HEK293 (cell line): ENCODE measurements around the gene TEX30.

ENCODE experiments used
- CTCF ChIA-PET: fragments of 350-600 bp; formaldehyde crosslinking; extraction: SDS; loops from one replicate; lab custom pipeline; 2021; ENCODE audit warnings: antibody characterized with exemption; lab: Yijun Ruan, JAX
- POLR2A ChIA-PET: fragments of 300-600 bp; formaldehyde crosslinking; extraction: SDS; loops from one replicate; lab custom pipeline; 2020; ENCODE audit warnings: antibody characterized with exemption, inconsistent platforms; lab: Yijun Ruan, JAX
- H3K27ac ChIP-seq: fragments of 200-500 bp; sonication (Bioruptor generic); 2 replicates; pipeline ENCODE4 v1.5.1; 2014; ENCODE audit warnings: low read depth, low read length, control low read depth, inconsistent platforms; ENCODE audit errors: extremely low read depth
- H3K36me3 ChIP-seq, 2 experiments: fragments of 200-500 bp in 1 of 2; sonication (Bioruptor generic) in 1 of 2; 1 replicate in 1 of 2; 2 replicates in 1 of 2; pipeline ENCODE4 v1.5.1; 2014 to 2017; ENCODE audit warnings: inconsistent platforms in 2 of 2, low read length in 2 of 2; ENCODE audit not compliant: control insufficient read depth in 2 of 2, insufficient read depth in 1 of 2
- H3K4me1 ChIP-seq: fragments of 200-500 bp; sonication (Bioruptor generic); 2 replicates; pipeline ENCODE4 v1.5.1; 2014; ENCODE audit warnings: mild to moderate bottlenecking, low read length, inconsistent platforms; ENCODE audit not compliant: control insufficient read depth, insufficient read depth
- H3K4me3 ChIP-seq: 2 replicates; pipeline ENCODE4 v1.5.1; 2011; ENCODE audit warnings: low read depth, mild to moderate bottlenecking, control low read depth, low read length, moderate library complexity
- H3K9me3 ChIP-seq: fragments of 200-500 bp; sonication (Bioruptor generic); 2 replicates; pipeline ENCODE4 v1.5.1; 2014; ENCODE audit warnings: low read depth, low read length, inconsistent platforms; ENCODE audit not compliant: control insufficient read depth, insufficient read depth
- BCL11B ChIP-seq: fragments of 450-650 bp; formaldehyde crosslinking; IDR thresholded peaks from 2 replicates; pipeline ENCODE4 v1.5.1; 2016; ENCODE audit warnings: low read depth, missing biosample characterization, missing genetic modification characterization
- GLIS2 ChIP-seq: fragments of 450-650 bp; formaldehyde crosslinking; IDR thresholded peaks from 2 replicates; pipeline ENCODE4 v1.5.1; 2016; ENCODE audit warnings: missing biosample characterization, missing genetic modification characterization
- MEIS1 ChIP-seq: sonication (generic); formaldehyde crosslinking; IDR thresholded peaks from 2 replicates; pipeline ENCODE4 v1.8.1; 2022; ENCODE audit warnings: missing genetic modification reagents, mild to moderate bottlenecking, borderline replicate concordance
- SCRT2 ChIP-seq: fragments of 450-650 bp; formaldehyde crosslinking; IDR thresholded peaks from 2 replicates; pipeline ENCODE4 v1.5.1; 2016; ENCODE audit warnings: missing biosample characterization, missing genetic modification characterization
- YY1 ChIP-seq: fragments of 450-650 bp; formaldehyde crosslinking; IDR thresholded peaks from 2 replicates; pipeline ENCODE4 v1.5.1; 2018; ENCODE audit warnings: missing biosample characterization, missing genetic modification characterization
- ZBTB20 ChIP-seq: fragments of 450-650 bp; formaldehyde crosslinking; IDR thresholded peaks from 2 replicates; pipeline ENCODE4 v1.5.1; 2016; ENCODE audit warnings: missing biosample characterization, missing genetic modification characterization
- ZNF138 ChIP-seq: fragments of 450-650 bp; formaldehyde crosslinking; IDR thresholded peaks from 2 replicates; pipeline ENCODE4 v1.5.1; 2016; ENCODE audit warnings: missing biosample characterization, missing genetic modification characterization, borderline replicate concordance
- ZNF302 ChIP-seq: fragments of 450-650 bp; formaldehyde crosslinking; IDR thresholded peaks from 2 replicates; pipeline ENCODE4 v1.5.1; 2016; ENCODE audit warnings: missing biosample characterization, missing genetic modification characterization, low read depth
- ZNF341 ChIP-seq: fragments of 450-650 bp; formaldehyde crosslinking; IDR thresholded peaks from 2 replicates; pipeline ENCODE4; 2016; ENCODE audit warnings: low read depth, missing biosample characterization, missing genetic modification characterization
- ZNF514 ChIP-seq: fragments of 450-650 bp; formaldehyde crosslinking; IDR thresholded peaks from 2 replicates; pipeline ENCODE4 v1.5.1; 2016; ENCODE audit warnings: missing biosample characterization, missing genetic modification characterization
- ZNF530 ChIP-seq: fragments of 450-650 bp; formaldehyde crosslinking; IDR thresholded peaks from 2 replicates; pipeline ENCODE4 v1.5.1; 2016; ENCODE audit warnings: low read depth, missing biosample characterization, missing genetic modification characterization
- ZNF624 ChIP-seq: fragments of 450-650 bp; formaldehyde crosslinking; IDR thresholded peaks from 2 replicates; pipeline ENCODE4 v1.5.1; 2017; ENCODE audit warnings: missing biosample characterization, missing genetic modification characterization
- ZNF776 ChIP-seq: fragments of 450-650 bp; formaldehyde crosslinking; IDR thresholded peaks from 2 replicates; pipeline ENCODE4 v1.5.0; 2017; ENCODE audit warnings: missing biosample characterization, missing genetic modification characterization, borderline replicate concordance
- ZNF785 ChIP-seq: fragments of 450-650 bp; formaldehyde crosslinking; IDR thresholded peaks from 2 replicates; pipeline ENCODE4 v1.5.1; 2016; ENCODE audit warnings: missing biosample characterization, missing genetic modification characterization
- ZNF792 ChIP-seq: fragments of 450-650 bp; formaldehyde crosslinking; IDR thresholded peaks from 2 replicates; pipeline ENCODE4 v1.5.1; 2016; ENCODE audit warnings: missing biosample characterization, missing genetic modification characterization
- TF ChIP-seq, protein P1 (sequence below): fragments of 450-650 bp; formaldehyde crosslinking; IDR thresholded peaks from 2 replicates; pipeline ENCODE4 v1.5.1; 2017; ENCODE audit warnings: missing biosample characterization, missing genetic modification characterization
- TF ChIP-seq, protein P2 (sequence below): fragments of 450-650 bp; formaldehyde crosslinking; IDR thresholded peaks from 2 replicates; pipeline ENCODE4 v1.5.1; 2016; ENCODE audit warnings: missing biosample characterization, missing genetic modification characterization
- TF ChIP-seq, protein P3 (sequence below): fragments of 450-650 bp; formaldehyde crosslinking; IDR thresholded peaks from 2 replicates; pipeline ENCODE4 v1.5.1; 2016; ENCODE audit warnings: missing biosample characterization, missing genetic modification characterization
- TF ChIP-seq, protein P4 (sequence below): fragments of 450-650 bp; formaldehyde crosslinking; IDR thresholded peaks from 2 replicates; pipeline ENCODE4 v1.5.1; 2017; ENCODE audit warnings: missing biosample characterization, missing genetic modification characterization
- TF ChIP-seq, protein P5 (sequence below): fragments of 450-650 bp; formaldehyde crosslinking; IDR thresholded peaks from 2 replicates; pipeline ENCODE4 v1.5.1; 2016; ENCODE audit warnings: missing biosample characterization, missing genetic modification characterization, low read depth
- TF ChIP-seq, protein P6 (sequence below): fragments of 450-650 bp; formaldehyde crosslinking; IDR thresholded peaks from 2 replicates; pipeline ENCODE4 v1.5.1; 2016; ENCODE audit warnings: missing biosample characterization, missing genetic modification characterization
- TF ChIP-seq, protein P7 (sequence below): fragments of 450-650 bp; formaldehyde crosslinking; IDR thresholded peaks from 2 replicates; pipeline ENCODE4 v1.5.1; 2016; ENCODE audit warnings: missing biosample characterization, missing genetic modification characterization

TEX30 gene

DNA sequence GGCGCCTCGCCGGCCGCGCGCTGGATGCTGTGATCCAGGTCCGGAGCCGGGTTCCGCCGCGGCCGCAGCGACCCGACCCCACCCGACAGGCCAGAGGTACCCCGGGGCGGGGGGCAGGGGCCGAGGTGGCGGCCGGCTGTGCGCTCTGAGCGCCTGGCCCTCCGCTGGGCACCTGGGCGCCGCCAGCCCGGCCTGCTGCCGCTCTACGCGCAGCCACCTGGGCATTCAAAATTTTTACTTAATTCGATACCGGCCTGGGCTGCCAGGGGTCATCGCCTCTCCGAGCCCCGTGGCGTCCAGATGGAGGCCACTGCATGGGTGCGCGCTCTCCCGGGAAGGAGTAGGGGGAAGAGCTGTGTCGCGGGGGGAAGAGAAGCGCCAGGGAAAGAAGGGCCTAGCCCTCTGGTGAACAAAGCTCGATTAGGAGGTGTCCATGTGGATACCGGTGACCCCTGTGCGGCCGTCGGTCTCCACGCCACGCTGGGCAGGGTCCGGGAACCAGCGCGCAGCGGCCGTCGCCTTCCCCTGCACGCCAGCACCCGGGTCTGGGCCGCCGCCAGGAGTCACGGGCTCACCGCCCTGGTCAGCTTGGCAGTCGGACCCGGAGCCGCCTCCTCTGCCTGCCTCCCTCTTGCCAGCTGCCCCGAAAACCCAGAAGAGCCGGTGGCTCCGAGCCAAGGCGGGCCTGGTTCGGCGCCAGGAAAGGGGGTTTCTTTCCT, 26.0 kb upstream of the TEX30 start:
- POLR2A ChIA-PET, result interaction anchor here (1.0 to 3.5 kb wide), 3 partner anchors 26 to 203 kb away, joined by 3 to 17 read pairs (median 12); partner anchors contain the start of genes TEX30 and TPP2
- Histone ChIP-seq H3K4me3 (peak overlapping the region; percentile 94), H3K9me3 (no peaks in the 10 kb centered on the region), H3K4me1 (no peaks in the 10 kb centered on the region), H3K27ac (peak overlapping the region; percentile 72), H3K36me3 (peaks cover 0 to 3% of the 10 kb centered on the region in 2 experiments; a peak in 2 of 3 replicates)
- CTCF ChIA-PET, result interaction anchor here (0.6 to 2.2 kb wide), 7 partner anchors 11 to 295 kb away, joined by 3 to 8 read pairs (median 3); partner anchors contain the start of gene ERCC5
- TF ChIP-seq, protein P1, sequence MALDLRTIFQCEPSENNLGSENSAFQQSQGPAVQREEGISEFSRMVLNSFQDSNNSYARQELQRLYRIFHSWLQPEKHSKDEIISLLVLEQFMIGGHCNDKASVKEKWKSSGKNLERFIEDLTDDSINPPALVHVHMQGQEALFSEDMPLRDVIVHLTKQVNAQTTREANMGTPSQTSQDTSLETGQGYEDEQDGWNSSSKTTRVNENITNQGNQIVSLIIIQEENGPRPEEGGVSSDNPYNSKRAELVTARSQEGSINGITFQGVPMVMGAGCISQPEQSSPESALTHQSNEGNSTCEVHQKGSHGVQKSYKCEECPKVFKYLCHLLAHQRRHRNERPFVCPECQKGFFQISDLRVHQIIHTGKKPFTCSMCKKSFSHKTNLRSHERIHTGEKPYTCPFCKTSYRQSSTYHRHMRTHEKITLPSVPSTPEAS (tag by site-specific recombination), result no peak
- TF ChIP-seq ZNF530 (tag by site-specific recombination), result no peak
- TF ChIP-seq YY1, result no peak
- TF ChIP-seq ZNF776 (tag by site-specific recombination), result no peak
- peak; percentile 15; the same call in 1 of the 2 replicates for TF ChIP-seq GLIS2 (tag by site-specific recombination)
- TF ChIP-seq, protein P2, sequence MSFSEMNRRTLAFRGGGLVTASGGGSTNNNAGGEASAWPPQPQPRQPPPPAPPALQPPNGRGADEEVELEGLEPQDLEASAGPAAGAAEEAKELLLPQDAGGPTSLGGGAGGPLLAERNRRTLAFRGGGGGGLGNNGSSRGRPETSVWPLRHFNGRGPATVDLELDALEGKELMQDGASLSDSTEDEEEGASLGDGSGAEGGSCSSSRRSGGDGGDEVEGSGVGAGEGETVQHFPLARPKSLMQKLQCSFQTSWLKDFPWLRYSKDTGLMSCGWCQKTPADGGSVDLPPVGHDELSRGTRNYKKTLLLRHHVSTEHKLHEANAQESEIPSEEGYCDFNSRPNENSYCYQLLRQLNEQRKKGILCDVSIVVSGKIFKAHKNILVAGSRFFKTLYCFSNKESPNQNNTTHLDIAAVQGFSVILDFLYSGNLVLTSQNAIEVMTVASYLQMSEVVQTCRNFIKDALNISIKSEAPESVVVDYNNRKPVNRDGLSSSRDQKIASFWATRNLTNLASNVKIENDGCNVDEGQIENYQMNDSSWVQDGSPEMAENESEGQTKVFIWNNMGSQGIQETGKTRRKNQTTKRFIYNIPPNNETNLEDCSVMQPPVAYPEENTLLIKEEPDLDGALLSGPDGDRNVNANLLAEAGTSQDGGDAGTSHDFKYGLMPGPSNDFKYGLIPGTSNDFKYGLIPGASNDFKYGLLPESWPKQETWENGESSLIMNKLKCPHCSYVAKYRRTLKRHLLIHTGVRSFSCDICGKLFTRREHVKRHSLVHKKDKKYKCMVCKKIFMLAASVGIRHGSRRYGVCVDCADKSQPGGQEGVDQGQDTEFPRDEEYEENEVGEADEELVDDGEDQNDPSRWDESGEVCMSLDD (tag by site-specific recombination), result no peak
- TF ChIP-seq BCL11B (tag by site-specific recombination), result no peak
- TF ChIP-seq SCRT2, result no peak
- TF ChIP-seq ZBTB20 (tag by site-specific recombination), result no peak
- no peak for TF ChIP-seq ZNF138 (tag by site-specific recombination)
- no peak for TF ChIP-seq ZNF792 (tag by site-specific recombination)
- no peak for TF ChIP-seq ZNF624 (tag by site-specific recombination)
- no peak for TF ChIP-seq MEIS1 (CRISPR knock-in tag)
- TF ChIP-seq, protein P3, sequence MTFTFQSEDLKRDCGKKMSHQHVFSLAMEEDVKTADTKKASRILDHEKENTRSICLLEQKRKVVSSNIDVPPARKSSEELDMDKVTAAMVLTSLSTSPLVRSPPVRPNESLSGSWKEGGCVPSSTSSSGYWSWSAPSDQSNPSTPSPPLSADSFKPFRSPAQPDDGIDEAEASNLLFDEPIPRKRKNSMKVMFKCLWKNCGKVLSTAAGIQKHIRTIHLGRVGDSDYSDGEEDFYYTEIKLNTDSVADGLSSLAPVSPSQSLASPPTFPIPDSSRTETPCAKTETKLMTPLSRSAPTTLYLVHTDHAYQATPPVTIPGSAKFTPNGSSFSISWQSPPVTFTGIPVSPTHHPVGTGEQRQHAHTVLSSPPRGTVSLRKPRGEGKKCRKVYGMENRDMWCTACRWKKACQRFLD, result no peak
- TF ChIP-seq, protein P4, sequence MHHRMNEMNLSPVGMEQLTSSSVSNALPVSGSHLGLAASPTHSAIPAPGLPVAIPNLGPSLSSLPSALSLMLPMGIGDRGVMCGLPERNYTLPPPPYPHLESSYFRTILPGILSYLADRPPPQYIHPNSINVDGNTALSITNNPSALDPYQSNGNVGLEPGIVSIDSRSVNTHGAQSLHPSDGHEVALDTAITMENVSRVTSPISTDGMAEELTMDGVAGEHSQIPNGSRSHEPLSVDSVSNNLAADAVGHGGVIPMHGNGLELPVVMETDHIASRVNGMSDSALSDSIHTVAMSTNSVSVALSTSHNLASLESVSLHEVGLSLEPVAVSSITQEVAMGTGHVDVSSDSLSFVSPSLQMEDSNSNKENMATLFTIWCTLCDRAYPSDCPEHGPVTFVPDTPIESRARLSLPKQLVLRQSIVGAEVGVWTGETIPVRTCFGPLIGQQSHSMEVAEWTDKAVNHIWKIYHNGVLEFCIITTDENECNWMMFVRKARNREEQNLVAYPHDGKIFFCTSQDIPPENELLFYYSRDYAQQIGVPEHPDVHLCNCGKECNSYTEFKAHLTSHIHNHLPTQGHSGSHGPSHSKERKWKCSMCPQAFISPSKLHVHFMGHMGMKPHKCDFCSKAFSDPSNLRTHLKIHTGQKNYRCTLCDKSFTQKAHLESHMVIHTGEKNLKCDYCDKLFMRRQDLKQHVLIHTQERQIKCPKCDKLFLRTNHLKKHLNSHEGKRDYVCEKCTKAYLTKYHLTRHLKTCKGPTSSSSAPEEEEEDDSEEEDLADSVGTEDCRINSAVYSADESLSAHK (tag by site-specific recombination), result no peak
- no peak for TF ChIP-seq ZNF302 (tag by site-specific recombination)
- TF ChIP-seq, protein P5, sequence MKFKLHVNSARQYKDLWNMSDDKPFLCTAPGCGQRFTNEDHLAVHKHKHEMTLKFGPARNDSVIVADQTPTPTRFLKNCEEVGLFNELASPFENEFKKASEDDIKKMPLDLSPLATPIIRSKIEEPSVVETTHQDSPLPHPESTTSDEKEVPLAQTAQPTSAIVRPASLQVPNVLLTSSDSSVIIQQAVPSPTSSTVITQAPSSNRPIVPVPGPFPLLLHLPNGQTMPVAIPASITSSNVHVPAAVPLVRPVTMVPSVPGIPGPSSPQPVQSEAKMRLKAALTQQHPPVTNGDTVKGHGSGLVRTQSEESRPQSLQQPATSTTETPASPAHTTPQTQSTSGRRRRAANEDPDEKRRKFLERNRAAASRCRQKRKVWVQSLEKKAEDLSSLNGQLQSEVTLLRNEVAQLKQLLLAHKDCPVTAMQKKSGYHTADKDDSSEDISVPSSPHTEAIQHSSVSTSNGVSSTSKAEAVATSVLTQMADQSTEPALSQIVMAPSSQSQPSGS, result no peak
- no peak for TF ChIP-seq ZNF785 (tag by site-specific recombination)
- no peak for TF ChIP-seq ZNF514 (tag by site-specific recombination)
- TF ChIP-seq, protein P6, sequence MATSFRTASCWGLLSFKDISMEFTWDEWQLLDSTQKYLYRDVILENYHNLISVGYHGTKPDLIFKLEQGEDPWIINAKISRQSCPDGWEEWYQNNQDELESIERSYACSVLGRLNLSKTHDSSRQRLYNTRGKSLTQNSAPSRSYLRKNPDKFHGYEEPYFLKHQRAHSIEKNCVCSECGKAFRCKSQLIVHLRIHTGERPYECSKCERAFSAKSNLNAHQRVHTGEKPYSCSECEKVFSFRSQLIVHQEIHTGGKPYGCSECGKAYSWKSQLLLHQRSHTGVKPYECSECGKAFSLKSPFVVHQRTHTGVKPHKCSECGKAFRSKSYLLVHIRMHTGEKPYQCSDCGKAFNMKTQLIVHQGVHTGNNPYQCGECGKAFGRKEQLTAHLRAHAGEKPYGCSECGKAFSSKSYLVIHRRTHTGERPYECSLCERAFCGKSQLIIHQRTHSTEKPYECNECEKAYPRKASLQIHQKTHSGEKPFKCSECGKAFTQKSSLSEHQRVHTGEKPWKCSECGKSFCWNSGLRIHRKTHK (tag by site-specific recombination), result no peak
- TF ChIP-seq ZNF341, result peak; percentile 95
- TF ChIP-seq, protein P7, sequence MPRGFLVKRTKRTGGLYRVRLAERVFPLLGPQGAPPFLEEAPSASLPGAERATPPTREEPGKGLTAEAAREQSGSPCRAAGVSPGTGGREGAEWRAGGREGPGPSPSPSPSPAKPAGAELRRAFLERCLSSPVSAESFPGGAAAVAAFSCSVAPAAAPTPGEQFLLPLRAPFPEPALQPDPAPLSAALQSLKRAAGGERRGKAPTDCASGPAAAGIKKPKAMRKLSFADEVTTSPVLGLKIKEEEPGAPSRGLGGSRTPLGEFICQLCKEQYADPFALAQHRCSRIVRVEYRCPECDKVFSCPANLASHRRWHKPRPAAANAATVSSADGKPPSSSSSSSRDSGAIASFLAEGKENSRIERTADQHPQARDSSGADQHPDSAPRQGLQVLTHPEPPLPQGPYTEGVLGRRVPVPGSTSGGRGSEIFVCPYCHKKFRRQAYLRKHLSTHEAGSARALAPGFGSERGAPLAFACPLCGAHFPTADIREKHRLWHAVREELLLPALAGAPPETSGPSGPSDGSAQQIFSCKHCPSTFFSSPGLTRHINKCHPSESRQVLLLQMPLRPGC (tag by site-specific recombination), result no peak
